IMR-90 (cell line): ENCODE data around the gene WBP11. TPM values are rescaled to one million over a fixed set of nuclear protein-coding genes. Genes with fewer than 3 reads are reported as not detected.

ENCODE experiments used
- ATAC-seq: fragments of 200-7000 bp; cut with Tn5 transposase; 2 replicates; pipeline ENCODE4 v1.9.1; 2020; ENCODE audit warnings: low read depth, mild to moderate bottlenecking, moderate library complexity
- BruUV-seq: library from RNA; stranded (reverse); fragments of 400-500 nt; replicated peaks from 2 replicates; lab custom pipeline; 2021; lab: Mats Ljungman, UMichigan
- CTCF ChIA-PET: fragments of 300-600 bp; formaldehyde crosslinking; extraction: SDS; loops from one replicate; lab custom pipeline; 2021; ENCODE audit warnings: antibody characterized with exemption; lab: Yijun Ruan, JAX
- POLR2A ChIA-PET: fragments of 300-600 bp; sonication (Branson Sonifier 250); formaldehyde crosslinking; loops from one replicate; lab custom pipeline; 2022; ENCODE audit warnings: antibody characterized with exemption; ENCODE audit not compliant: unreplicated experiment; lab: Charles Lee
- DNase-seq: peaks from one replicate; pipeline ENCODE4 v3.0.0; 2013
- H2AFZ ChIP-seq: replicated peaks from 2 replicates; pipeline ENCODE3; 2013; ENCODE audit warnings: low read length, mild to moderate bottlenecking; ENCODE audit not compliant: poor library complexity
- H2AK5ac ChIP-seq: 2 replicates; pipeline ENCODE4 v1.6.1; 2013; ENCODE audit warnings: low read depth, low read length, inconsistent platforms
- H2AK9ac ChIP-seq: replicated peaks from 2 replicates; pipeline ENCODE3; 2013; ENCODE audit warnings: mild to moderate bottlenecking, low read depth, low read length, moderate library complexity; ENCODE audit not compliant: poor library complexity
- H2BK120ac ChIP-seq: 2 replicates; pipeline ENCODE4 v1.6.1; 2013; ENCODE audit warnings: low read depth, low read length, inconsistent platforms
- H2BK15ac ChIP-seq: 3 replicates; pipeline ENCODE4 v1.6.1; 2013; ENCODE audit warnings: low read depth, low read length, inconsistent platforms
- H2BK20ac ChIP-seq: 2 replicates; pipeline ENCODE4 v1.6.1; 2013; ENCODE audit warnings: low read depth, mild to moderate bottlenecking, inconsistent platforms, low read length, moderate library complexity
- H2BK5ac ChIP-seq: 2 replicates; pipeline ENCODE4 v1.6.1; 2013; ENCODE audit warnings: mild to moderate bottlenecking, low read depth, low read length, inconsistent platforms; ENCODE audit not compliant: poor library complexity, severe bottlenecking
- H3K14ac ChIP-seq: replicated peaks from 2 replicates; pipeline ENCODE4 v1.6.1; 2013; ENCODE audit warnings: low read depth, low read length, inconsistent platforms
- H3K18ac ChIP-seq: 2 replicates; pipeline ENCODE4 v1.6.1; 2013; ENCODE audit warnings: low read depth, low read length, control low read depth
- H3K23ac ChIP-seq: 2 replicates; pipeline ENCODE4 v1.6.1; 2013; ENCODE audit warnings: low read depth, low read length, inconsistent platforms
- H3K27ac ChIP-seq: 2 replicates; pipeline ENCODE4 v1.5.1; 2013; ENCODE audit warnings: mild to moderate bottlenecking, control low read depth, low read length; ENCODE audit not compliant: insufficient read depth
- H3K27me3 ChIP-seq: 2 replicates; pipeline ENCODE4 v1.6.1; 2013; ENCODE audit warnings: low read length; ENCODE audit not compliant: control insufficient read depth, insufficient read depth
- H3K36me3 ChIP-seq: 2 replicates; pipeline ENCODE4 v1.6.1; 2013; ENCODE audit warnings: low read length, mixed read lengths; ENCODE audit not compliant: control insufficient read depth, insufficient read depth
- H3K4ac ChIP-seq: 2 replicates; pipeline ENCODE4 v1.6.1; 2013; ENCODE audit warnings: low read depth, low read length, inconsistent platforms
- H3K4me1 ChIP-seq: 2 replicates; pipeline ENCODE4 v1.6.1; 2013; ENCODE audit warnings: low read length, mixed read lengths; ENCODE audit not compliant: control insufficient read depth, insufficient read depth
- H3K4me2 ChIP-seq: 2 replicates; pipeline ENCODE4 v1.6.1; 2013; ENCODE audit warnings: low read depth, mild to moderate bottlenecking, control low read depth, low read length, moderate library complexity
- H3K4me3 ChIP-seq: 2 replicates; pipeline ENCODE4 v1.5.1; 2013; ENCODE audit warnings: low read depth, mild to moderate bottlenecking, control low read depth, low read length, moderate library complexity; ENCODE audit not compliant: insufficient read depth
- H3K56ac ChIP-seq: 2 replicates; pipeline ENCODE4 v1.6.1; 2013; ENCODE audit warnings: low read length, inconsistent platforms; ENCODE audit not compliant: insufficient read depth; ENCODE audit errors: extremely low read depth
- H3K79me1 ChIP-seq, 2 experiments: 2 replicates each; pipeline ENCODE4 v1.6.1; 2013; ENCODE audit warnings: low read length in 2 of 2, inconsistent platforms in 1 of 2, low read depth in 1 of 2
- H3K9ac ChIP-seq: 2 replicates; pipeline ENCODE4 v1.6.1; 2013; ENCODE audit warnings: low read depth, low read length, control low read depth
- H3K9me1 ChIP-seq: 2 replicates; pipeline ENCODE4 v1.6.1; 2013; ENCODE audit warnings: low read length, inconsistent platforms; ENCODE audit not compliant: insufficient read depth
- H3K9me3 ChIP-seq: 2 replicates; pipeline ENCODE4 v1.6.1; 2013; ENCODE audit warnings: low read length; ENCODE audit not compliant: control insufficient read depth, insufficient read depth
- H4K20me1 ChIP-seq: 2 replicates; pipeline ENCODE4 v1.6.1; 2013; ENCODE audit warnings: low read length, inconsistent platforms; ENCODE audit not compliant: insufficient read depth
- H4K5ac ChIP-seq: 2 replicates; pipeline ENCODE4 v1.6.1; 2013; ENCODE audit warnings: mild to moderate bottlenecking, low read depth, low read length, control low read depth
- H4K8ac ChIP-seq, 2 experiments: 2 replicates each; pipeline ENCODE4 v1.6.1; 2013; ENCODE audit warnings: low read depth in 2 of 2, low read length in 2 of 2, control low read depth in 1 of 2, inconsistent platforms in 1 of 2
- H4K91ac ChIP-seq: 2 replicates; pipeline ENCODE4 v1.6.1; 2013; ENCODE audit warnings: low read depth, low read length, inconsistent platforms; ENCODE audit not compliant: insufficient read depth
- BHLHE40 ChIP-seq: fragments of 150-350 bp; IDR thresholded peaks from 2 replicates; pipeline ENCODE4 v1.6.1; 2016; ENCODE audit warnings: mild to moderate bottlenecking, low read depth, low read length
- CEBPB ChIP-seq: IDR thresholded peaks from 2 replicates; pipeline ENCODE4 v1.6.1; 2012; ENCODE audit warnings: low read depth, low read length, improper control_type of control experiment
- CHD1 ChIP-seq: IDR thresholded peaks from 2 replicates; pipeline ENCODE4 v1.6.1; 2012; ENCODE audit warnings: low read depth, low read length, improper control_type of control experiment
- FOS ChIP-seq: fragments of 150-350 bp; IDR thresholded peaks from 2 replicates; pipeline ENCODE4 v1.6.1; 2016; ENCODE audit warnings: low read depth, low read length
- MAFK ChIP-seq: IDR thresholded peaks from 2 replicates; pipeline ENCODE4 v1.6.1; 2012; ENCODE audit warnings: low read depth, low read length, improper control_type of control experiment
- MAZ ChIP-seq: IDR thresholded peaks from 2 replicates; pipeline ENCODE4 v1.6.1; 2012; ENCODE audit warnings: low read depth, mild to moderate bottlenecking, low read length, improper control_type of control experiment, moderate library complexity, borderline replicate concordance
- MXI1 ChIP-seq: IDR thresholded peaks from 2 replicates; pipeline ENCODE4 v1.6.1; 2012; ENCODE audit warnings: low read depth, mild to moderate bottlenecking, low read length, moderate library complexity, borderline replicate concordance
- NFE2L2 ChIP-seq: fragments of 150-350 bp; IDR thresholded peaks from 2 replicates; pipeline ENCODE4 v1.6.1; 2016; ENCODE audit warnings: low read depth, mild to moderate bottlenecking, low read length
- POLR2A ChIP-seq: IDR thresholded peaks from 2 replicates; pipeline ENCODE4 v1.6.1; 2012; ENCODE audit warnings: mild to moderate bottlenecking, low read depth, low read length
- RAD21 ChIP-seq: IDR thresholded peaks from 2 replicates; pipeline ENCODE4 v1.6.1; 2012; ENCODE audit warnings: low read length, improper control_type of control experiment
- RCOR1 ChIP-seq: IDR thresholded peaks from 2 replicates; pipeline ENCODE4 v1.6.1; 2012; ENCODE audit warnings: mild to moderate bottlenecking, low read length, improper control_type of control experiment; ENCODE audit not compliant: insufficient replicate concordance
- RFX5 ChIP-seq: IDR thresholded peaks from 2 replicates; pipeline ENCODE4 v1.8.0; 2012; ENCODE audit warnings: low read depth, mild to moderate bottlenecking, low read length, moderate library complexity
- SMC3 ChIP-seq: fragments of 150-350 bp; IDR thresholded peaks from 2 replicates; pipeline ENCODE4 v1.6.1; 2016; ENCODE audit warnings: low read depth, mild to moderate bottlenecking, antibody characterized with exemption, low read length, moderate library complexity
- dilution Hi-C: fragments of 300-500 bp; cut with HindIII; formaldehyde crosslinking; loops from one replicate; pipeline ENCODE4 v1.14.3; 2018; ENCODE audit warnings: low sequenced_read_pairs; ENCODE audit not compliant: unreplicated experiment
- in situ Hi-C: fragments of 300-500 bp; cut with MboI; formaldehyde crosslinking; loops from 3 replicates; pipeline ENCODE4 v1.14.3; 2019; ENCODE audit warnings: low sequenced_read_pairs, inconsistent platforms, mixed read lengths
- intact Hi-C: fragments of 100-400 bp; cut with micrococcal nuclease; formaldehyde crosslinking; loops from 2 replicates; pipeline ENCODE4 v1.10.0; 2022
- polyA plus RNA-seq, 3 experiments: library from polyadenylated mRNA; depleted of rRNA; stranded (reverse); fragments of >200 nt; gene quantifications; 2 replicates each; pipeline ENCODE4 v1.2.3, GENCODE V29; 2012; ENCODE audit warnings: low replicate concordance in 1 of 3
- total RNA-seq: library from RNA; depleted of rRNA; stranded (reverse); fragments of >200 nt; gene quantifications from 2 replicates; pipeline ENCODE4 v1.2.3, GENCODE V29; 2012
- TF ChIP-seq, protein P1 (sequence below): conservative IDR thresholded peaks from 2 replicates; pipeline ENCODE4 v1.5.1; 2012; ENCODE audit warnings: mild to moderate bottlenecking, low read depth, low read length, improper control_type of control experiment
- TF ChIP-seq, protein P2 (sequence below): fragments of 150-350 bp; IDR thresholded peaks from 2 replicates; pipeline ENCODE4 v1.6.1; 2016; ENCODE audit warnings: low read depth, mild to moderate bottlenecking, low read length, moderate library complexity, borderline replicate concordance
- TF ChIP-seq, protein P3 (sequence below): fragments of 150-350 bp; IDR thresholded peaks from 2 replicates; pipeline ENCODE4 v1.6.1; 2017; ENCODE audit warnings: mild to moderate bottlenecking, antibody characterized with exemption, low read length, low read depth

The WBP11 gene
- total and polyA plus RNA-seq, 2 of the 4 experiments (the other 2 are of a cell fraction): 2.5 to 18.3 TPM

DNA sequence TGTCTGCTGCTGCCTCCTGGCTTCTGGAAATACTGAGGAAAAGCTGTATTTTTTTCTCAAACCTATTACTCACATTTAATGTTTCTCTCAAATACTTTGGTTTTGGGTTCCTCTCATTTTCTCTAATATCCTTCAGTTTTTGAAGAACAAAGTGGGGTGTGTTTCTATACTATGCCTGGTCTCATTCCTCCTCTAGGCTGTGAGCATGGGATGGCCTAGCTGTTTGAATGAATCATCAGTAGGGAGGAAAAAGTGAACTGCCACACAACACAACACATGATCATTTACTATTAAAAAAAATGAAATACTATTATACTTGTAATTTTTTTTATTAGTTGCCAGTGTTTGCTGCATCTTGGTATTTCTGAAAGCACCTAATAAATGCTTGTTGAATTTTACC, 22.0 kb upstream of the WBP11 start:
- Histone ChIP-seq H2AK9ac (no peak overlapping the region), H3K79me1 (no peaks in the 10 kb centered on the region), H3K4ac (no peak overlapping the region), H3K9ac (no peak overlapping the region), H4K91ac (no peak overlapping the region), H3K18ac (no peak overlapping the region), H3K36me3 (no peaks in the 10 kb centered on the region), H2AK5ac (no peak overlapping the region), H2BK20ac (no peak overlapping the region), H3K4me1 (no peaks in the 10 kb centered on the region), H3K14ac (no peak overlapping the region), H3K56ac (no peak overlapping the region), H2BK15ac (no peak overlapping the region), H2AFZ (no peak overlapping the region), H4K5ac (no peak overlapping the region), H3K9me3 (no peaks in the 10 kb centered on the region), H3K4me2 (no peak overlapping the region), H3K23ac (peak overlapping the region; percentile 54; the same call in 1 of the 2 replicates), H3K27me3 (no peaks in the 10 kb centered on the region), H2BK5ac (no peak overlapping the region), H3K27ac (no peak overlapping the region), H4K8ac (no peak overlapping the region), H3K4me3 (no peak overlapping the region), H2BK120ac (no peak overlapping the region), H3K9me1 (0 out of 2 replicates have a peak, but pooled peaks cover 3% of the 10 kb centered on the region), H4K20me1 (no peaks in the 10 kb centered on the region)
- TF ChIP-seq CHD1 (no peak), FOS (no peak), MAFK (no peak), MXI1 (no peak), RFX5 (no peak), NFE2L2 (no peak), BHLHE40 (no peak), SMC3 (no peak), RCOR1 (no peak), CEBPB (no peak), MAZ (no peak), POLR2A (no peak), RAD21 (no peak)
- TF ChIP-seq, protein P1, sequence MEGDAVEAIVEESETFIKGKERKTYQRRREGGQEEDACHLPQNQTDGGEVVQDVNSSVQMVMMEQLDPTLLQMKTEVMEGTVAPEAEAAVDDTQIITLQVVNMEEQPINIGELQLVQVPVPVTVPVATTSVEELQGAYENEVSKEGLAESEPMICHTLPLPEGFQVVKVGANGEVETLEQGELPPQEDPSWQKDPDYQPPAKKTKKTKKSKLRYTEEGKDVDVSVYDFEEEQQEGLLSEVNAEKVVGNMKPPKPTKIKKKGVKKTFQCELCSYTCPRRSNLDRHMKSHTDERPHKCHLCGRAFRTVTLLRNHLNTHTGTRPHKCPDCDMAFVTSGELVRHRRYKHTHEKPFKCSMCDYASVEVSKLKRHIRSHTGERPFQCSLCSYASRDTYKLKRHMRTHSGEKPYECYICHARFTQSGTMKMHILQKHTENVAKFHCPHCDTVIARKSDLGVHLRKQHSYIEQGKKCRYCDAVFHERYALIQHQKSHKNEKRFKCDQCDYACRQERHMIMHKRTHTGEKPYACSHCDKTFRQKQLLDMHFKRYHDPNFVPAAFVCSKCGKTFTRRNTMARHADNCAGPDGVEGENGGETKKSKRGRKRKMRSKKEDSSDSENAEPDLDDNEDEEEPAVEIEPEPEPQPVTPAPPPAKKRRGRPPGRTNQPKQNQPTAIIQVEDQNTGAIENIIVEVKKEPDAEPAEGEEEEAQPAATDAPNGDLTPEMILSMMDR: no peak
- TF ChIP-seq, protein P2, sequence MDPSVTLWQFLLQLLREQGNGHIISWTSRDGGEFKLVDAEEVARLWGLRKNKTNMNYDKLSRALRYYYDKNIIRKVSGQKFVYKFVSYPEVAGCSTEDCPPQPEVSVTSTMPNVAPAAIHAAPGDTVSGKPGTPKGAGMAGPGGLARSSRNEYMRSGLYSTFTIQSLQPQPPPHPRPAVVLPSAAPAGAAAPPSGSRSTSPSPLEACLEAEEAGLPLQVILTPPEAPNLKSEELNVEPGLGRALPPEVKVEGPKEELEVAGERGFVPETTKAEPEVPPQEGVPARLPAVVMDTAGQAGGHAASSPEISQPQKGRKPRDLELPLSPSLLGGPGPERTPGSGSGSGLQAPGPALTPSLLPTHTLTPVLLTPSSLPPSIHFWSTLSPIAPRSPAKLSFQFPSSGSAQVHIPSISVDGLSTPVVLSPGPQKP: no peak
- TF ChIP-seq, protein P3, sequence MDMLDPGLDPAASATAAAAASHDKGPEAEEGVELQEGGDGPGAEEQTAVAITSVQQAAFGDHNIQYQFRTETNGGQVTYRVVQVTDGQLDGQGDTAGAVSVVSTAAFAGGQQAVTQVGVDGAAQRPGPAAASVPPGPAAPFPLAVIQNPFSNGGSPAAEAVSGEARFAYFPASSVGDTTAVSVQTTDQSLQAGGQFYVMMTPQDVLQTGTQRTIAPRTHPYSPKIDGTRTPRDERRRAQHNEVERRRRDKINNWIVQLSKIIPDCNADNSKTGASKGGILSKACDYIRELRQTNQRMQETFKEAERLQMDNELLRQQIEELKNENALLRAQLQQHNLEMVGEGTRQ: no peak
- DNase-seq: peak; percentile 35
- intact Hi-C loops (no loop called here), in situ Hi-C loops (no loop called here), dilution Hi-C loops (no loop called here)
- ChIA-PET CTCF (interaction anchor here (1.6 kb wide), 1 partner anchor 14 kb away, joined by 7 read pairs; no protein-coding TSS in a partner anchor), POLR2A (no interaction called here)
- BruUV-seq: no TSS peak
- ATAC-seq: peak; percentile 57
